Stimulated activated effector memory CD8-positive, alpha-beta T cell treated with anti-CD3 and anti-CD28 coated beads, Interleukin-12 subunit alpha, Interleukin-12 subunit beta, amount 100 ng/mL, for 72 hours (primary cell): ENCODE data around the gene ASAP2.
A peak's percentile ranks its signal among the peaks of the same experiment; 100 is the strongest.

Experiments
- ATAC-seq: fragments of 150-1000 bp; cut with Tn5 transposase; 2 replicates; pipeline ENCODE4 v1.10.0; 2021
- DNase-seq, 2 donors: peaks; one replicate each; pipeline ENCODE4 v3.0.0; 2021 to 2022; ENCODE audit warnings: low spot score in 2 of 2
- H3K27ac Mint-ChIP-seq: one replicate; pipeline ENCODE4 v1.8.0; 2022; ENCODE audit warnings: mild to moderate bottlenecking, mixed read lengths
- H3K36me3 Mint-ChIP-seq: one replicate; pipeline ENCODE4 v1.8.0; 2022; ENCODE audit warnings: mild to moderate bottlenecking, mixed read lengths
- H3K4me1 Mint-ChIP-seq: one replicate; pipeline ENCODE4 v1.8.0; 2022; ENCODE audit warnings: mixed read lengths
- H3K4me3 Mint-ChIP-seq: one replicate; pipeline ENCODE4 v1.8.0; 2022; ENCODE audit warnings: mild to moderate bottlenecking, mixed read lengths
- H3K9me3 Mint-ChIP-seq: one replicate; pipeline ENCODE4 v1.8.0; 2022; ENCODE audit warnings: mixed read lengths

Gene ASAP2

DNA sequence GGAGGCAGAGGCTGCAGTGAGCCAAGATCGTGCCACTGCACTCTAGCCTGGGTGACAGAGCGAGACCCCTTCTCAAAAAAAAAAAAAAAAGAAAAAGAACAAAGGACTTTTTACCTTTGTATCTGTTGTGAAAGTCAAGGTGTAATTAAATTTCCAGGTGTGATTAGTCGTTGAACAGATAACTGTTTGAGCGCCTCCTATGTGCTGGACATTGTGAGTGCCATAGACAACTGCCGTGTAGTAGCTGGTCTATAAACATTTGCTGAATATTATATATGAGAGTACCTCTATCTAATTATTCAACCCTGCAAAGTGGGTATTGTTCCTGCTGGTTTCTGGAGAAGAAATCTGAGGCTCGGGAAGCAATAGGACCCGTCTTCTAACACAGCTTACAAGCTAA is 71.8 kb downstream of the ASAP2 start:
- H3K36me3 Mint-ChIP-seq, result no peaks in the 10 kb centered on the region
- no peaks in the 10 kb centered on the region for H3K9me3 Mint-ChIP-seq

GRCh38 chr2:9279426-9279825 is 72.8 kb downstream of the ASAP2 start:
- H3K4me1 Mint-ChIP-seq, result no peaks in the 10 kb centered on the region
- no peaks in the 10 kb centered on the region for H3K36me3 Mint-ChIP-seq
- H3K27ac Mint-ChIP-seq, result no peak overlapping the region
- no peak for ATAC-seq
- DNase-seq, result no peak
- H3K9me3 Mint-ChIP-seq, result no peaks in the 10 kb centered on the region
- no peak overlapping the region for H3K4me3 Mint-ChIP-seq

More for the DNA sequence above, 71.8 kb downstream of the ASAP2 start:
- no peak overlapping the region for H3K4me3 Mint-ChIP-seq
- ATAC-seq, result no peak
- no peak overlapping the region for H3K27ac Mint-ChIP-seq
- no peak for DNase-seq
- H3K4me1 Mint-ChIP-seq, result no peaks in the 10 kb centered on the region

DNA sequence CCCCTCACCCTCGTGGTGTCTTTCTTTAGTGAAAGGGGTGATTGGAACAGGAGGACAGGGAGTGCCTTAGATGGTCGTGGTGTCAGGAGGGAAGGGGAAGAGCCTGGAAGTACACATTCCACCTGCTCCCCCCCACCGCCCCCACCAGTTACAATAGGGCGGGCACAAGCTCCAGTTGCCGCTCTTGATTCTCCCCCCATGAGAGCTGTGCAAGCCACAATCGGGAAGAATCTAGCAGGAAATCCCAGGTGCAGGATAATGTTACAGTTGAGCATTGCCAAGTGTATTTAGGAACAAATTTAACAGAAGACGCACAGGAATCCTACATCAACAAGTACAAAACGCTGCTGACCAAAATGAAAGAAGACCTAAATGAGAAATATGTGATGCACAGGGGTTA is 73.6 kb downstream of the ASAP2 start:
- ATAC-seq (no peak), DNase-seq (no peak)
- no peak overlapping the region for H3K4me3 Mint-ChIP-seq
- no peaks in the 10 kb centered on the region for H3K4me1 Mint-ChIP-seq
- H3K9me3 Mint-ChIP-seq, result no peaks in the 10 kb centered on the region
- no peaks in the 10 kb centered on the region for H3K36me3 Mint-ChIP-seq
- H3K27ac Mint-ChIP-seq, result no peak overlapping the region

DNA sequence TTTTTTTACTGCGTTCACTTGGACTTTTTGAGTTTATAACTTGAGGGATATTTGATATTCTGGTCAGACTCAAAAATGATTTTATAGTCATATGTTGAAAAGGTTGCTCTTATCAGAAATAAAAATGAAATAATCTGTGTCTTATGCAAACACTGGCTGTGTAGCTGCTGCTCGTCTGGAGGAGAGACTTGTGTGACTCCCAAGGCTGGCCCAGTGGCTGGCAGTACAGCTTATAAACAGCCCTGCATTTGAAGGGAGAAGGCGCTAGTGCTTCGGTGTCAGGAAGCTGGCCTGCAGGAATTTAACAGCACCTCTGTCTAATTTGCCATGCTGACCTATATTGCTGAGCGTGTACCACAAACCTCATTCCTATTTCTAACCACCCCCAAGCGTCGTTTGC is 74.5 kb downstream of the ASAP2 start:
- Mint-ChIP-seq H3K27ac (no peak overlapping the region), H3K4me1 (no peaks in the 10 kb centered on the region), H3K9me3 (no peaks in the 10 kb centered on the region), H3K36me3 (no peaks in the 10 kb centered on the region), H3K4me3 (no peak overlapping the region)
- ATAC-seq (no peak), DNase-seq (no peak)

GRCh38 chr2:9282128-9283112 is 75.8 kb downstream of the ASAP2 start:
- Mint-ChIP-seq H3K9me3 (no peaks in the 10 kb centered on the region), H3K36me3 (no peaks in the 10 kb centered on the region), H3K27ac (peak overlapping the region; percentile 36), H3K4me3 (no peak overlapping the region), H3K4me1 (no peaks in the 10 kb centered on the region)
- ATAC-seq, result no peak
- no peak for DNase-seq

DNA sequence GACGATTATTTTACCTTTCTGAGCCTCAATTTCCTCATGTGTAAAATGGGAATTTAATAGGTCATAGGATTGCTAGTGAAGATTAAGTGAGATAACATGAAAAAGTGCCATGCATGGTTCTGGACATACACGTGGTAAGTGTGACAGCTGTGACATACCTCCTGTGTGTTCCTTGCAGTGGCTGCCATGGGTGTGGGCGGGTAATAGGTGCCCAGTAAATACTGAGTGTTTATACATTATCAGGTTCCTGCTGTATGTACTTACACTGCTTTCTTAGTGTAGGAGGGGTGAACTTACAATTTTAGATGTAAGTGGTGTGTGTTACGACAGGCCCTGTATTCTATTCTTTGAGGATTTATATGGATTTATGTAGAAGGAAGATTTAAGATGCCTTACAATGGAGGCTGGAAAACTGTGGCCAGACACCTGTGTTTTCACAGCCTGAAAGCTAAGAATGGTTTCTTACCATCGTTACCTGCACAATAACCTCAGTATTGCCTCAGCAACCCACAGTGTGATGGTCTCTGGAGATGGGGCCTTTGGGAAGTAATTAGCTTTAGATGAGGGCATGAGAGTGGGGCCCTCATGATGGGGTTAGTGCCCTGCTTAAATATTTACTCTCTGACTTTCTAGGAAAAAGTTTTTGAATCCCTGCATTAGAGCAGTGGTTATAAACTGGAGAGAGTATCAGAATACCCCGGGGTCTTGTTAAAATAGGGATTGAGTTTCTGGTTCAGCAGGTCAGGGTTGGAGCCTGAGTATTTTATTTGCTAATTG is 78.1 kb downstream of the ASAP2 start:
- Mint-ChIP-seq H3K4me3 (no peak overlapping the region), H3K27ac (no peak overlapping the region), H3K36me3 (no peaks in the 10 kb centered on the region), H3K9me3 (no peaks in the 10 kb centered on the region), H3K4me1 (no peaks in the 10 kb centered on the region)
- no peak for ATAC-seq
- no peak for DNase-seq

GRCh38 chr2:9285385-9285920 is 78.8 kb downstream of the ASAP2 start:
- Mint-ChIP-seq H3K9me3 (no peaks in the 10 kb centered on the region), H3K36me3 (no peaks in the 10 kb centered on the region), H3K27ac (no peak overlapping the region), H3K4me3 (no peak overlapping the region), H3K4me1 (no peaks in the 10 kb centered on the region)
- DNase-seq (no peak), ATAC-seq (no peak)

DNA sequence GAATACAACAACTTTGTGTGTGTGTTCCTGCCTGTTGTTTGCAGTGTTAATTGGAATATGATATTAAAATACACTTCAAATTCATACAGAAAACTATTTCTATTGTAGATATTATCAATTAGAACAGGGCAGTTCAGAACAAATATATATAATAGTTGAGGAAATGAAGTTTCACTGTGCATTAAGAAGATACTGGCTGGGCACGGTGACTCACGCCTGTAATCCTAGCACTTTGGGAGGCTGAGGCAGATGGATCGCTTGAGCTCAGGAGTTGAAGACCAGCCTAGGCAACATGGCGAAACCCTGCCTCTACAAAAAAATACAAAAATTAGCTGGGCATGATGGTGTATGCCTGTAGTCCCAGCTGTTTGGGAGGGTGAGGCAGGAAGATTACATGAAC is 79.3 kb downstream of the ASAP2 start:
- H3K9me3 Mint-ChIP-seq, result no peaks in the 10 kb centered on the region
- no peak overlapping the region for H3K4me3 Mint-ChIP-seq
- ATAC-seq (no peak), DNase-seq (no peak)
- no peak overlapping the region for H3K27ac Mint-ChIP-seq
- H3K36me3 Mint-ChIP-seq, result no peaks in the 10 kb centered on the region
- no peaks in the 10 kb centered on the region for H3K4me1 Mint-ChIP-seq

GRCh38 chr2:9286554-9287399 is 80.2 kb downstream of the ASAP2 start:
- Mint-ChIP-seq H3K4me3 (no peak overlapping the region), H3K27ac (no peak overlapping the region), H3K4me1 (no peaks in the 10 kb centered on the region), H3K9me3 (no peaks in the 10 kb centered on the region), H3K36me3 (no peaks in the 10 kb centered on the region)
- ATAC-seq (no peak), DNase-seq (no peak)

DNA sequence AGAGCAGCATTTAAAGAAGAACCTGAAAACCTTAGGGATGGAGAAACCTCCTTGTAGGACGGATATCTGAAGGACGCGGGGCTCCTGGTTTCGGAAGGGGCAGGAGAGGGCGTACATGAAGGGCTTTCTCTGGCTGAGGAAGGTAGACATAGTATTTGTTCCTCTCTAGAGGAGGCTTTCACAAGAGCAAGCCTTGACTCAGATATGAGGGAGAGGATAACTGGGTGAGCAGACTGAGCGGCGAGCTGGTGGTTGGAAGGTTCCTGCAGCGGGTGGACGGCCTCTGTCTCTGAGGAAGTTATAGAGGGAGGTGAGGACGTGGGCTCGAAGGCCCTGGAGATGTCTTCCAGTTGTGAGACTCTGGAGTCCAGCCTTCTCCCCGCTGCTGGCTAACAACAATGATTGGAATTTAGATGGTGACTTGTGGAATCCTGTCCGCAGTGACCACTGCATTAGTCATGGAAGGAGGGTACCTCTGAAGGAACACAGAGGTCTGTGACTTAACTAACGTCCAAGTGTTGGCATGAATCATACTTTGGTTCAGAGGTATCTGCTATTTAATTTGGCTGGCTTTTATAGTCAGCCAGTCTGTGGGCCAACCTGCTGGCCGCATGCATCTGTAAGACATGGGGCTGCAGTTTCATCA is 80.9 kb downstream of the ASAP2 start:
- Mint-ChIP-seq H3K4me3 (no peak overlapping the region), H3K27ac (no peak overlapping the region), H3K36me3 (no peaks in the 10 kb centered on the region), H3K4me1 (no peaks in the 10 kb centered on the region), H3K9me3 (no peaks in the 10 kb centered on the region)
- ATAC-seq, result no peak
- no peak for DNase-seq

- ATAC-seq, result no peak
- no peak for DNase-seq
- Mint-ChIP-seq H3K4me3 (no peak overlapping the region), H3K4me1 (no peaks in the 10 kb centered on the region), H3K27ac (no peak overlapping the region), H3K9me3 (no peaks in the 10 kb centered on the region), H3K36me3 (no peaks in the 10 kb centered on the region)
Measured at GRCh38 chr2:9288233-9288632, 81.6 kb downstream of the ASAP2 start.

- no peaks in the 10 kb centered on the region for H3K9me3 Mint-ChIP-seq
- no peaks in the 10 kb centered on the region for H3K4me1 Mint-ChIP-seq
- H3K4me3 Mint-ChIP-seq, result no peak overlapping the region
- DNase-seq, result no peak
- no peak for ATAC-seq
- no peak overlapping the region for H3K27ac Mint-ChIP-seq
- no peaks in the 10 kb centered on the region for H3K36me3 Mint-ChIP-seq
Measured at GRCh38 chr2:9288681-9289338, 82.2 kb downstream of the ASAP2 start.

DNA sequence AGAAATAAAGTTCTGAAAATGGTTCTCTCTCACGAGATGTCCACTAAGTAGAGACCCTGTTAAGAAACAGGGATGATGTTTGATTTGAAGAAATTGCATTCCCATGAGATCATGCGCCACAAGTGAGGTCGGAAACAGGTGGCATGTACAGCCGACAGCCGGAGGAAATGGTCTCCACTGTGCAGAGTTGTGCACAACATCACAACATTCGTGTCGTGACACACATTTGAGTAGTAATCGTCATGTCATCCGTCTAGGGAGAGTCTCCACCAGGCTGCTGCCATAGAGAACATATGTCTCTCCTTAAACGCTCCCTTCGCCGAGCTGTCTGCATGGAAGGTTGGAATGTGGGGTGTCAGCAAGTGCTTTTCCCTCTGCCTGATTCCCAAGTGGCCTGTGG is 84.7 kb downstream of the ASAP2 start:
- Mint-ChIP-seq H3K4me1 (no peaks in the 10 kb centered on the region), H3K27ac (no peak overlapping the region), H3K9me3 (no peaks in the 10 kb centered on the region), H3K36me3 (no peaks in the 10 kb centered on the region), H3K4me3 (no peak overlapping the region)
- no peak for DNase-seq
- ATAC-seq, result no peak

DNA sequence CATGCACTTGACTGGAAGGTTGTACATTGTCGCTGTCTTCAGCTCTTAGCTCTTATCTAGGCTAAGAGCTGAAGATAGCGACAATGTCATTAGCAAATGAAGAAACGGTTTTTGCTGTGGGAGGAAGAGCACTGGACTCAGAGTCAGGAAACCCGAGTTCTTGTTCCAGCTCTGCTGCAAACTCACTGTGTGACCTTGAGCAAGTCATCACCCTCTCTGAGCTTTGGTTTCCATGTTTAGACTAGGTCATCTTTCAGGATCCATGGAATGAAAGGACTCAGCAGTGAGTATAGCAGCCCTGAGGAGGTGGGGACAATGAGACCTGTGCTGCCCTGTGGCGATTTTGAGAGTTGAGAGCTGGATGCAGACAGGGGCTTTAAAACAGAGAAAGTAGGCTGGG is 85.3 kb downstream of the ASAP2 start:
- no peaks in the 10 kb centered on the region for H3K4me1 Mint-ChIP-seq
- H3K36me3 Mint-ChIP-seq, result no peaks in the 10 kb centered on the region
- H3K4me3 Mint-ChIP-seq, result no peak overlapping the region
- no peaks in the 10 kb centered on the region for H3K9me3 Mint-ChIP-seq
- ATAC-seq (no peak), DNase-seq (no peak)
- no peak overlapping the region for H3K27ac Mint-ChIP-seq
